Kidney (tissue), 14 donors: ENCODE results near the gene RHEBL1. TPM values are rescaled to one million over a fixed set of nuclear protein-coding genes. Genes with fewer than 3 reads are reported as not detected.

Experiments used
- DNase-seq, 5 donors: peaks; one replicate each; pipeline ENCODE4 v3.0.0-alpha.2; 2013 to 2020
- FAIRE-seq: peaks from 2 replicates; lab custom pipeline; 2012; peaks lifted over from hg19 to GRCh38; lab: Jason Lieb, UNC
- H3K27ac ChIP-seq, 2 donors: one replicate each; pipeline ENCODE4 v1.7.0; 2013; ENCODE audit warnings: low read depth in 2 of 2, low read length in 2 of 2, inconsistent platforms in 1 of 2
- H3K27me3 ChIP-seq: one replicate; pipeline ENCODE4 v1.7.1; 2013; ENCODE audit warnings: low read length, inconsistent platforms; ENCODE audit not compliant: control insufficient read depth, insufficient read depth
- H3K36me3 ChIP-seq, 3 donors: one replicate each; pipeline versions ENCODE4 v1.7.0 to v1.7.1; 2013; ENCODE audit warnings: low read length in 3 of 3, control low read depth in 1 of 3, inconsistent platforms in 1 of 3; ENCODE audit not compliant: insufficient read depth in 3 of 3, control insufficient read depth in 2 of 3
- H3K4me1 ChIP-seq, 3 donors: one replicate each; pipeline versions ENCODE4 v1.7.0 to v1.7.1; 2013; ENCODE audit warnings: low read length in 3 of 3, inconsistent platforms in 1 of 3, low read depth in 1 of 3; ENCODE audit not compliant: control insufficient read depth in 2 of 3, insufficient read depth in 2 of 3
- H3K4me3 ChIP-seq, 3 donors: one replicate each; pipeline versions ENCODE4 v1.7.0 to v1.8.1; 2013; ENCODE audit warnings: low read length in 3 of 3, control low read depth in 1 of 3, inconsistent platforms in 1 of 3
- H3K9ac ChIP-seq, 3 donors: one replicate each; pipeline versions ENCODE4 v1.7.0 to v1.7.1; 2013; ENCODE audit warnings: low read length in 3 of 3, control low read depth in 1 of 3, inconsistent platforms in 1 of 3
- H3K9me3 ChIP-seq, 3 donors: one replicate each; pipeline versions ENCODE4 v1.7.0 to v1.7.1; 2013; ENCODE audit warnings: low read length in 3 of 3, control low read depth in 1 of 3, inconsistent platforms in 1 of 3; ENCODE audit not compliant: control insufficient read depth in 2 of 3, insufficient read depth in 1 of 3
- CTCF ChIP-seq: IDR thresholded peaks from 3 replicates; pipeline ENCODE4 v1.5.1; 2012; ENCODE audit warnings: mild to moderate bottlenecking, moderate library complexity, borderline replicate concordance; ENCODE audit not compliant: insufficient read depth; ENCODE audit errors: extremely low read depth
- intact Hi-C: fragments of 100-400 bp; cut with DNase I; formaldehyde crosslinking; loops from one replicate; pipeline ENCODE4 v1.11.1; 2022
- polyA plus RNA-seq: library from polyadenylated mRNA; stranded (reverse); fragments of 350-450 nt; fragmentation: Illumina TruSeq; extraction: RNeasy Lipid Tissue Mini Kit (QIAGEN cat#74804); gene quantifications from one replicate; pipeline ENCODE4 v1.2.3, GENCODE V29; 2014; ENCODE audit warnings: low read depth, low replicate concordance; ENCODE audit not compliant: insufficient read depth
- total RNA-seq: library from RNA; stranded (reverse); fragmentation: NEBNext Ultra II Directional; extraction: Animal tissue kit (Norgen Biotek cat#: 25700); gene quantifications from one replicate; pipeline ENCODE4 v1.2.1, GENCODE V29; 2021
- donor health status: control.
- donor health status: control.
- donor health status: control.
- donor health status: control.
- donor health status: control.
- donor health status: DM: yes; HTN: yes; CAD: no.
- donor health status: Normal renal cell carcinoma (clear cell type).

RHEBL1 gene
- total and polyA plus RNA-seq, 2 donors from 2014 or later: 0.52 to 0.69 TPM

- H3K36me3 ChIP-seq: peaks cover 5 to 47% (median 39%) of the 10 kb centered on the region in 3 donors
- peaks cover 0 to under 1% (median under 1%) of the 10 kb centered on the region in 3 donors for H3K4me1 ChIP-seq
- no peaks in the 10 kb centered on the region for H3K27me3 ChIP-seq
- TF ChIP-seq CTCF: no peak
- no peak overlapping the region for H3K9ac ChIP-seq
- DNase-seq: no peak
- FAIRE-seq: no peak
- no peak overlapping the region for H3K4me3 ChIP-seq
- H3K27ac ChIP-seq: no peak overlapping the region
- H3K9me3 ChIP-seq: no peaks in the 10 kb centered on the region
- intact Hi-C loops: no loop called here
These were observed 47.1 kb downstream of the RHEBL1 start for GRCh38 chr12:49022558-49023178.

- H3K4me3 ChIP-seq: no peak overlapping the region
- no peaks in the 10 kb centered on the region for H3K9me3 ChIP-seq
- H3K36me3 ChIP-seq: peaks cover 5 to 43% (median 34%) of the 10 kb centered on the region in 3 donors
- DNase-seq (no peak), FAIRE-seq (no peak)
- no peak for TF ChIP-seq CTCF
- no peak overlapping the region for H3K9ac ChIP-seq
- H3K27me3 ChIP-seq: no peaks in the 10 kb centered on the region
- H3K27ac ChIP-seq: no peak overlapping the region
- intact Hi-C loops: no loop called here
- peaks cover 0 to 5% (median 3%) of the 10 kb centered on the region in 3 donors for H3K4me1 ChIP-seq
These were observed 48.4 kb downstream of the RHEBL1 start for GRCh38 chr12:49021292-49021915.

- DNase-seq (no peak), FAIRE-seq (no peak)
- peaks cover 0 to 5% (median 3%) of the 10 kb centered on the region in 3 donors for H3K4me1 ChIP-seq
- H3K9me3 ChIP-seq: no peaks in the 10 kb centered on the region
- H3K4me3 ChIP-seq: no peak overlapping the region
- TF ChIP-seq CTCF: no peak
- intact Hi-C loops: no loop called here
- H3K9ac ChIP-seq: no peak overlapping the region
- H3K27me3 ChIP-seq: no peaks in the 10 kb centered on the region
- H3K36me3 ChIP-seq: peaks cover 5 to 33% (median 25%) of the 10 kb centered on the region in 3 donors
- H3K27ac ChIP-seq: no peak overlapping the region
These were observed 49.3 kb downstream of the RHEBL1 start for GRCh38 chr12:49020441-49020840.
